ENCODE data around the gene PITPNM3.

DNA sequence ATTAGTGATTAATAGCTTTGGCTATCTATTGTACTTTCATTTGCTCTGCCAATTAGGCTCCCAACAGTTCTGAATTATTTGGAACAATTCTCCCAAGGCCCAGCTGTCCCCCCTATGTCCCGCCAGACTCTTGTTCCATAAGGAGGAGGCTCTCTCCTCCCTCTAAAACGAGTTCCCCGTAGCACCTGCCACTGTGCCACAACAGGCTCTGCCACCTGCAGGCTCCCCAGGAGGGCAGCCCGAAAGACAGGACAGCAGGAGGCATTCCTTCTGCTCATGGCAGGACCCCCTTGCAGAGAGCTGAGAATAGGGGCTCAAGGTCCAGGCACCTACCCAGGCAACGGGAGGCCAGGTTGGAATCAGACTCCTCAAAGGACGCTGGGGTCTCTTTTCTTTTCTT, 9.0 kb downstream of the PITPNM3 start:
- TF ChIP-seq, protein P1, sequence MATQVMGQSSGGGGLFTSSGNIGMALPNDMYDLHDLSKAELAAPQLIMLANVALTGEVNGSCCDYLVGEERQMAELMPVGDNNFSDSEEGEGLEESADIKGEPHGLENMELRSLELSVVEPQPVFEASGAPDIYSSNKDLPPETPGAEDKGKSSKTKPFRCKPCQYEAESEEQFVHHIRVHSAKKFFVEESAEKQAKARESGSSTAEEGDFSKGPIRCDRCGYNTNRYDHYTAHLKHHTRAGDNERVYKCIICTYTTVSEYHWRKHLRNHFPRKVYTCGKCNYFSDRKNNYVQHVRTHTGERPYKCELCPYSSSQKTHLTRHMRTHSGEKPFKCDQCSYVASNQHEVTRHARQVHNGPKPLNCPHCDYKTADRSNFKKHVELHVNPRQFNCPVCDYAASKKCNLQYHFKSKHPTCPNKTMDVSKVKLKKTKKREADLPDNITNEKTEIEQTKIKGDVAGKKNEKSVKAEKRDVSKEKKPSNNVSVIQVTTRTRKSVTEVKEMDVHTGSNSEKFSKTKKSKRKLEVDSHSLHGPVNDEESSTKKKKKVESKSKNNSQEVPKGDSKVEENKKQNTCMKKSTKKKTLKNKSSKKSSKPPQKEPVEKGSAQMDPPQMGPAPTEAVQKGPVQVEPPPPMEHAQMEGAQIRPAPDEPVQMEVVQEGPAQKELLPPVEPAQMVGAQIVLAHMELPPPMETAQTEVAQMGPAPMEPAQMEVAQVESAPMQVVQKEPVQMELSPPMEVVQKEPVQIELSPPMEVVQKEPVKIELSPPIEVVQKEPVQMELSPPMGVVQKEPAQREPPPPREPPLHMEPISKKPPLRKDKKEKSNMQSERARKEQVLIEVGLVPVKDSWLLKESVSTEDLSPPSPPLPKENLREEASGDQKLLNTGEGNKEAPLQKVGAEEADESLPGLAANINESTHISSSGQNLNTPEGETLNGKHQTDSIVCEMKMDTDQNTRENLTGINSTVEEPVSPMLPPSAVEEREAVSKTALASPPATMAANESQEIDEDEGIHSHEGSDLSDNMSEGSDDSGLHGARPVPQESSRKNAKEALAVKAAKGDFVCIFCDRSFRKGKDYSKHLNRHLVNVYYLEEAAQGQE (IDR thresholded peaks at IDR 0.05; ENCODE audit: low read depth), result no peak
- TF ChIP-seq EZH2 (IDR thresholded peaks at IDR 0.05) (no peak), SIN3A (IDR thresholded peaks at IDR 0.05; ENCODE audit: low read depth) (no peak), EGR1 (IDR thresholded peaks at IDR 0.05; ENCODE audit: low read depth) (no peak), POLR2AphosphoS5 (IDR thresholded peaks at IDR 0.05; ENCODE audit: low read depth, low read length) (no peak), POLR2A (IDR thresholded peaks at IDR 0.05; ENCODE audit: borderline replicate concordance, extremely low read depth, insufficient read depth, insufficient read length) (no peak), ZNF274 (IDR thresholded peaks at IDR 0.05; ENCODE audit: low read depth, low read length) (no peak), CBX3 (IDR thresholded peaks at IDR 0.05; ENCODE audit: low read depth) (no peak), TCF7L2 (IDR thresholded peaks at IDR 0.05; ENCODE audit: borderline replicate concordance, extremely low read depth, insufficient read depth, insufficient read length) (no peak), YY1 (IDR thresholded peaks at IDR 0.05; ENCODE audit: extremely low read depth, insufficient replicate concordance, low read depth, low read length) (no peak)
- TF ChIP-seq, protein P2, sequence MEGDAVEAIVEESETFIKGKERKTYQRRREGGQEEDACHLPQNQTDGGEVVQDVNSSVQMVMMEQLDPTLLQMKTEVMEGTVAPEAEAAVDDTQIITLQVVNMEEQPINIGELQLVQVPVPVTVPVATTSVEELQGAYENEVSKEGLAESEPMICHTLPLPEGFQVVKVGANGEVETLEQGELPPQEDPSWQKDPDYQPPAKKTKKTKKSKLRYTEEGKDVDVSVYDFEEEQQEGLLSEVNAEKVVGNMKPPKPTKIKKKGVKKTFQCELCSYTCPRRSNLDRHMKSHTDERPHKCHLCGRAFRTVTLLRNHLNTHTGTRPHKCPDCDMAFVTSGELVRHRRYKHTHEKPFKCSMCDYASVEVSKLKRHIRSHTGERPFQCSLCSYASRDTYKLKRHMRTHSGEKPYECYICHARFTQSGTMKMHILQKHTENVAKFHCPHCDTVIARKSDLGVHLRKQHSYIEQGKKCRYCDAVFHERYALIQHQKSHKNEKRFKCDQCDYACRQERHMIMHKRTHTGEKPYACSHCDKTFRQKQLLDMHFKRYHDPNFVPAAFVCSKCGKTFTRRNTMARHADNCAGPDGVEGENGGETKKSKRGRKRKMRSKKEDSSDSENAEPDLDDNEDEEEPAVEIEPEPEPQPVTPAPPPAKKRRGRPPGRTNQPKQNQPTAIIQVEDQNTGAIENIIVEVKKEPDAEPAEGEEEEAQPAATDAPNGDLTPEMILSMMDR (IDR thresholded peaks at IDR 0.05 in 2 of 3, conservative IDR thresholded peaks at IDR 0.05 in 1 of 3; ENCODE audit: borderline replicate concordance in 1 of 3, insufficient read depth in 1 of 3, low read depth in 2 of 3, low read length in 2 of 3), result no peak
- TF ChIP-seq, protein P3, sequence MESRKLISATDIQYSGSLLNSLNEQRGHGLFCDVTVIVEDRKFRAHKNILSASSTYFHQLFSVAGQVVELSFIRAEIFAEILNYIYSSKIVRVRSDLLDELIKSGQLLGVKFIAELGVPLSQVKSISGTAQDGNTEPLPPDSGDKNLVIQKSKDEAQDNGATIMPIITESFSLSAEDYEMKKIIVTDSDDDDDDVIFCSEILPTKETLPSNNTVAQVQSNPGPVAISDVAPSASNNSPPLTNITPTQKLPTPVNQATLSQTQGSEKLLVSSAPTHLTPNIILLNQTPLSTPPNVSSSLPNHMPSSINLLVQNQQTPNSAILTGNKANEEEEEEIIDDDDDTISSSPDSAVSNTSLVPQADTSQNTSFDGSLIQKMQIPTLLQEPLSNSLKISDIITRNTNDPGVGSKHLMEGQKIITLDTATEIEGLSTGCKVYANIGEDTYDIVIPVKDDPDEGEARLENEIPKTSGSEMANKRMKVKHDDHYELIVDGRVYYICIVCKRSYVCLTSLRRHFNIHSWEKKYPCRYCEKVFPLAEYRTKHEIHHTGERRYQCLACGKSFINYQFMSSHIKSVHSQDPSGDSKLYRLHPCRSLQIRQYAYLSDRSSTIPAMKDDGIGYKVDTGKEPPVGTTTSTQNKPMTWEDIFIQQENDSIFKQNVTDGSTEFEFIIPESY (IDR thresholded peaks at IDR 0.05; ENCODE audit: extremely low read depth, insufficient replicate concordance, low read length), result no peak

Measured in HCT116 (cell line).